ENCODE data around the gene ARSB. TPM values are rescaled to one million over a fixed set of nuclear protein-coding genes. Genes with fewer than 3 reads are reported as not detected.

ARSB gene
- total and polyA plus RNA-seq, 9 of the 15 experiments (the other 6 are each of a cell fraction or from before 2014, with no cell fraction given), result 0.52 to 4.6 (median 2.4) TPM

- ChIA-PET CTCF (ENCODE audit: low intra/inter-chr PET ratio) (interaction anchor here (5.1 kb wide), 1 partner anchor 109 kb away, joined by 62 read pairs; no protein-coding TSS in a partner anchor), POLR2A (no interaction called here)
- in situ Hi-C loops (cut with MboI), result loop anchor here (10.0 to 25.0 kb wide), 2 partner anchors 451 to 1289 kb away; partner anchors contain the start of gene SPZ1
- intact Hi-C loops (cut with micrococcal nuclease), result loop anchor here (10.0 kb wide), 1 partner anchor 831 kb away; no protein-coding TSS in a partner anchor
- H3K4me2 ChIP-seq (ENCODE audit: insufficient read depth, low read length), result no peak overlapping the region
- no peak overlapping the region for H3K9ac ChIP-seq (ENCODE audit: insufficient read depth in 1 of 2, low read depth in 2 of 2, low read length in 2 of 2)
- H3K4me1 ChIP-seq (replicated peaks in 1 of 2; ENCODE audit: control insufficient read depth in 2 of 2, insufficient read depth in 2 of 2, low read length in 2 of 2), result no peaks in the 10 kb centered on the region; a peak in 1 of 5 replicates
- no peak overlapping the region for H3K27ac ChIP-seq (ENCODE audit: extremely low read depth, low read depth, low read length)
- BruUV-seq (replicated peaks), result no TSS peak
- H3K79me2 ChIP-seq (ENCODE audit: control insufficient read depth, insufficient read depth, low read length), result no peaks in the 10 kb centered on the region
- H3K36me3 ChIP-seq (ENCODE audit: control insufficient read depth, insufficient read depth, low read length), result no peaks in the 10 kb centered on the region
- H2AFZ ChIP-seq (ENCODE audit: low read depth, low read length), result no peak overlapping the region
- WGBS (ENCODE audit: insufficient coverage, low coverage, missing lambda C conversion rate), result 0% methylated on average over 1 of the region's 1 CpG
- peaks cover 3 to 6% of the 10 kb centered on the region in 2 experiments; a peak in 3 of 5 replicates for H3K27me3 ChIP-seq (ENCODE audit: control insufficient read depth in 2 of 2, insufficient read depth in 2 of 2, low read length in 2 of 2)
- no peak overlapping the region for H3K4me3 ChIP-seq
- no peaks in the 10 kb centered on the region for H3K9me3 ChIP-seq (replicated peaks; ENCODE audit: control insufficient read depth, insufficient read depth, low read depth, low read length)
- DNase-seq (ENCODE audit: extremely low read depth in 1 of 4, low spot score in 3 of 4) (no peak), ATAC-seq (no peak), FAIRE-seq (no peak)
- no peak for TF ChIP-seq POLR2AphosphoS2 (IDR thresholded peaks at IDR 0.05; ENCODE audit: low read length)
- TF ChIP-seq HOXB6 (CRISPR knock-in tag; IDR thresholded peaks at IDR 0.05; ENCODE audit: borderline replicate concordance), result no peak
- no peak for TF ChIP-seq TCF7L2 (IDR thresholded peaks at IDR 0.05; ENCODE audit: low read depth, low read length)
- TF ChIP-seq NFATC3 (IDR thresholded peaks at IDR 0.05), result no peak
- H4K20me1 ChIP-seq (replicated peaks; ENCODE audit: control insufficient read depth, insufficient read depth, low read length), result no peaks in the 10 kb centered on the region
- H3K9me1 ChIP-seq (ENCODE audit: control insufficient read depth, insufficient read depth, low read length), result no peaks in the 10 kb centered on the region
Observed at GRCh38 chr5:79023348-79023747, 38.2 kb upstream of the ARSB start.

GRCh38 chr5:79022771-79023170 lies 37.7 kb upstream of the ARSB start:
- no peak for FAIRE-seq
- no peaks in the 10 kb centered on the region for H4K20me1 ChIP-seq (replicated peaks; ENCODE audit: control insufficient read depth, insufficient read depth, low read length)
- CTCF ChIA-PET (ENCODE audit: low intra/inter-chr PET ratio), result interaction anchor here (0.8 to 5.1 kb wide), 2 partner anchors 110 to 513 kb away, joined by 3 to 62 read pairs; no protein-coding TSS in a partner anchor
- in situ Hi-C loops (cut with MboI), result loop anchor here (10.0 to 25.0 kb wide), 2 partner anchors 452 to 1290 kb away; partner anchors contain the start of gene SPZ1
- 0% methylated on average over 2 of the region's 2 CpGs for WGBS (ENCODE audit: insufficient coverage, low coverage, missing lambda C conversion rate)
- no peak overlapping the region for H3K4me3 ChIP-seq
- no peak overlapping the region for H3K9ac ChIP-seq (ENCODE audit: insufficient read depth in 1 of 2, low read depth in 2 of 2, low read length in 2 of 2)
- POLR2A ChIA-PET, result no interaction called here
- H3K27ac ChIP-seq (ENCODE audit: extremely low read depth, low read depth, low read length), result no peak overlapping the region
- H3K27me3 ChIP-seq (ENCODE audit: control insufficient read depth in 2 of 2, insufficient read depth in 2 of 2, low read length in 2 of 2), result peaks cover 3 to 6% of the 10 kb centered on the region in 2 experiments; a peak in 2 of 5 replicates
- intact Hi-C loops (cut with micrococcal nuclease), result loop anchor here (10.0 kb wide), 1 partner anchor 832 kb away; no protein-coding TSS in a partner anchor
- no peak for DNase-seq (ENCODE audit: extremely low read depth in 1 of 4, low spot score in 3 of 4)
- no peaks in the 10 kb centered on the region; a peak in 1 of 5 replicates for H3K4me1 ChIP-seq (replicated peaks in 1 of 2; ENCODE audit: control insufficient read depth in 2 of 2, insufficient read depth in 2 of 2, low read length in 2 of 2)
- TF ChIP-seq ZBTB7A (IDR thresholded peaks at IDR 0.05; ENCODE audit: borderline replicate concordance, control insufficient read depth, low read depth, low read length), result no peak
- no peak for TF ChIP-seq BRD9 (IDR thresholded peaks at IDR 0.05; ENCODE audit: low read depth, partially characterized antibody)
- TF ChIP-seq SETDB1 (IDR thresholded peaks at IDR 0.05; ENCODE audit: low read length), result no peak
- TF ChIP-seq ZNF197 (CRISPR knock-in tag; IDR thresholded peaks at IDR 0.05; ENCODE audit: low read depth), result no peak
- no peak for TF ChIP-seq SNAPC5 (CRISPR knock-in tag; IDR thresholded peaks at IDR 0.05)
- H3K36me3 ChIP-seq (ENCODE audit: control insufficient read depth, insufficient read depth, low read length), result no peaks in the 10 kb centered on the region
- no TSS peak for BruUV-seq (replicated peaks)
- no peak overlapping the region for H2AFZ ChIP-seq (ENCODE audit: low read depth, low read length)
- no peaks in the 10 kb centered on the region for H3K9me3 ChIP-seq (replicated peaks; ENCODE audit: control insufficient read depth, insufficient read depth, low read depth, low read length)
- no peak overlapping the region for H3K4me2 ChIP-seq (ENCODE audit: insufficient read depth, low read length)
- ATAC-seq, result no peak
- no peaks in the 10 kb centered on the region for H3K79me2 ChIP-seq (ENCODE audit: control insufficient read depth, insufficient read depth, low read length)
- no peaks in the 10 kb centered on the region for H3K9me1 ChIP-seq (ENCODE audit: control insufficient read depth, insufficient read depth, low read length)

Measured in K562 (cell line).